IPS DF 4.7 (cell line): ENCODE data around the gene HINT2.

ENCODE experiments used
- DNase-seq: peaks from one replicate; pipeline ENCODE4 v3.0.0-alpha.2; 2013; ENCODE audit warnings: low spot score; ENCODE audit errors: extremely low read depth

HINT2 gene

GRCh38 chr9:35814841-35815543 is at the start of gene HINT2:
Gene HINT2, minus strand, starts transcription at chr9:35815042. Its CDS starts 63 bp downstream, at chr9:35814979.
- DNase-seq: no peak

- no peak for DNase-seq
Observed at GRCh38 chr9:35863583-35863982, 48.7 kb upstream of the HINT2 start.

GRCh38 chr9:35862328-35862727 is 47.5 kb upstream of the HINT2 start:
- DNase-seq: no peak

- DNase-seq: no peak
Observed at GRCh38 chr9:35861161-35861897, 46.5 kb upstream of the HINT2 start.

DNA sequence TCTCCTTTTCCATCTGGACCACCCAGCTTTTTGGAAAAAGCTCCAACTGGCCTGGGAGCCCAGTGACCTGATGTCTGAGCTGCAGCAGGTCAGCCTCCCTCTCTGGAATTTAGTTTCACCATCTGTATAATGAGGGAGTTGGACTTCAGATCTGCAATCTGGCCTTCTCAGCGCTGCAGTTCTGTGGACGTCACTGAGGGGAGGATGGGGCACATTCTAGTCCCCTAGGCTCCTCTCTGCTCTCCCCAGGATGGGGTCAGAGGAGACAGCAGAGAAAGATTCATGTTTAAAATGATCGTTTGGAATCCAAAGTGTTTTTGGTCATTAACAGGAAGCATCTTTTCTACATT is 45.1 kb upstream of the HINT2 start:
- no peak for DNase-seq

DNA sequence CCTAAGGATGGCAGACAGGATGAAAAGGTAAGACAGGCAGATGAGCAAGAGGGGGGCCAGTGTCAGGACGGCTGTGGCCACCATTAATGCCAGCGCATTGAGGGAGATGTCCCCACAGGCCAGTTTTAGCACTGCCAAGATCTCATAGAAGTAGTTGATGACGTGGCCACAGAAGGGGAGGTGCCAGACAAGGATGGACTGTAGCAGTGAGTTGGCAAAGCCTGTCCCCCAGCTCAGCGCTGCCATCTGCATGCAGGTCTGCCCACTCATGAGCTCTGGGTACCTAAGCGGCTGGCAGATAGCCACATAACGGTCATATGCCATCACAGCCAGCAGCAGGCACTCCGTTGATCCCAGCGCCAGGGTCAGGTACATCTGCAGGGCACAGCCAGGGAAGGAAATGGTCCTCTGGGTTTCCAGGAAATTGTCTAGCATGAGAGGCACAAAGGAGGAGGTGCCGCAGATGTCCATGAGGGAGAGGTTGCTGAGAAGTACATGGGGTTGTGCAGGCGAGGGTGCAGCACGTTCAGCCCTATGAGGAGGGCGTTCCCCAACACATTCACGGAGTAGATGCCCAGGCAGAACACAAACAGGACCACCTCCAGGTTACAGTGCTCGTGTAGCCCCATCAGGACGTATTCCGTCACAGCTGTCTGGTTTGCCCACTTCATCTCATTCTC is 44.6 kb upstream of the HINT2 start:
- DNase-seq: no peak

DNA sequence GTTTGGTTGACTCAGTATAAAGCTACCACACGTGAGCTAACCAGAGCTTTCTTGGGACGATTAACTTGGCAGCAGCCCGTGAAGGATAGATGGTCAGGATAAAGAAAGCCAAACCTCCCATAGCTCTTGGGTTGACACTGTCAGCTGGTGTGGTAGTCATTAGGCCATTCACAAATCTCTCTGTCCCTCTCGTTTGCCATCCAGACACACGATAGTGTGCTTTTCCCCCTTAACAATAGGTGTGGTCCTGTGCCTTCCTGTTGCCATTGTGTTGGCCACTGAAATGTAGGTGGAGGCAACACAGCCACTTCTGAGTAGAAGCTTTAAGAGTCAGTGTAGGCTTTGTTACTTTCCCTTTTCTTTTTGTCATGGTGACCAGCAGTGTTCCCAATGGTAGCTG is 43.6 kb upstream of the HINT2 start:
- DNase-seq: no peak

GRCh38 chr9:35856882-35857281 is 42.0 kb upstream of the HINT2 start:
- no peak for DNase-seq

DNA sequence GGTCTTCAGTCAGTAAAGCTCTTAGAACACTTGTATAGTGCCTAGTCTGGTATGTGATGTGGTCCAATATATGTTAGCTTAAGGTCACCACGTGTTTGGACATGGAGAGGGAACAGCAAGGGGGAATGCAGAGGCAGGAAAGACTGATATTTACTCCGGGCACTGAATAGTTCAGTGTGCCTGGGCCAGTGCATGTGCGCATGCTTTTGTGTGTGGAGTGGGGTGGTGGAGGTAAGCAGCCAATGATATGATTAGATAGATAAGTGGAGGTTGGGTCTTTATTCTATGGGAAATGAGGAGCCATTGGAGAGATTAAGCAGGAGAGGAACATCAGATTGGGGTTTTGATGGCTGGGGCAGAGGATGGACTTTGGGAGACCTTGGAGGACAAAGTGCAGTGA is 41.4 kb upstream of the HINT2 start:
- DNase-seq: no peak

- no peak for DNase-seq
Observed at GRCh38 chr9:35854091-35854762, 39.4 kb upstream of the HINT2 start.

GRCh38 chr9:35852876-35853865 is 38.3 kb upstream of the HINT2 start:
- DNase-seq: no peak

GRCh38 chr9:35852267-35852815 is 37.5 kb upstream of the HINT2 start:
- no peak for DNase-seq

DNA sequence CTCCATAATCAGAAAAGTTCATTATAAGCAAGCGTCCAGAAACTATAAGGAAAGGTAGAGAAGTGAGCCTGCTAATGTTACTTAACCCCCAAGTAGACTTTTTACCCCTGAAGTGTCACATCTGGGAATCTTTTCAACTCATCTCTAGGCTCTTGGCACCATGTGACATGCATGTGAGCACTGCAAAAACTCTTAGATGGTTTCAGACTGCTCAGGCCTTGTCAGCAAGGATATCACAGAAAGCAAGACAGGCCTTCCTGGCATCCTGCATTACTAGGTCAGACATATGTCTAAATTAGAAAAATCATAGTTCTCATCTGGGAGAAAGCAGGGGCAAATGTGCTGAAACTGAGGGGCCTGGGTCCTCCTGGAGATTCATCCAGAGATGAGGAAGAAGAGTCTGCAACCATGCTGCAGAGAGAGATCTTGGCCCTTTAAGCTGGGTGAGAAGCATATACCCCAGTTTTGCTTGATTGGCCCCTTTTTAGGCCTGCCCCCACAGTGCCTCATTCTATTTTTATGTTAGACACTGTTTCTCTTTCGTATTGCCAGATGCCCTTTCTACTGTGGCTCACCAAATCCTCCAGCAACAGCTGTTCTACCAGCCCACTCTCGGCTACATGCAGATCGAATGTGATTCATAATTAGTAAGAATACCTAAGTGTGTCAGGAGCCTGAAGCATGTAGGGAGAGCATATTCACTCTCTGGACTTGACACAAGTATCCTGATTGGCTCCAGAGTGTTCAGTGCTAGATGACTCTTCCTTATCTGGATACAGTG is 33.1 kb upstream of the HINT2 start:
- DNase-seq: no peak

GRCh38 chr9:35845824-35846771 is 31.3 kb upstream of the HINT2 start:
- no peak for DNase-seq

DNA sequence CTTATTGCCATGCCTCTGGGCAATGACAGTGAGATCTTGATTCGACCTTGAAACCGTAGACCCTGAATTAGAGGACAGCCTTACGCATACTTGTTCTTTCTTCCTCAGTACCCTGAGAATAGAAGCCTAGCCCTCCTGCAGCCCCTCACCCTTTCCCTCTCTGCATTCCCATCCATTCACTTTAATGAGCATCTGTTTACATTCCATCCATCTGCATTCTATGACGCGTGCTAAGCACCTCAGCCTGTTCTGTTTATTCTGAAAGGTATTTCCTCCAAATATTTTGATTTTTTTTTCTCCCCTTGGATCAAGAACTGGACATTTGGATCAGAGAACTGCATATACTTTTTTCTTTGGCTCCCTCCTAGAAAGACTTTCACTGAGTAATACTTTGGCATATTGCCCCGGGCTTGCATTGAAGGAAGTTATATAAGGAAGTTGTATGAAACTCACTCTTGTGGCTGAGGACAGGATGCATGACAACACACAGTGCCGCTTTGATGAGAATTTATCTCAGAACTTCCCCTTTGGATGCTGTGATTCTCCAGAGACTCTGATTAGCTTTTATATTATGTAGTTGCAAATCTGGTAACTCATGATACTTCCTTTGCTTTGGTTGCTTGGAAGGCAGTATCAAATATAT is 29.9 kb upstream of the HINT2 start:
- DNase-seq: no peak

GRCh38 chr9:35842795-35843194 is 28.0 kb upstream of the HINT2 start:
- no peak for DNase-seq

DNA sequence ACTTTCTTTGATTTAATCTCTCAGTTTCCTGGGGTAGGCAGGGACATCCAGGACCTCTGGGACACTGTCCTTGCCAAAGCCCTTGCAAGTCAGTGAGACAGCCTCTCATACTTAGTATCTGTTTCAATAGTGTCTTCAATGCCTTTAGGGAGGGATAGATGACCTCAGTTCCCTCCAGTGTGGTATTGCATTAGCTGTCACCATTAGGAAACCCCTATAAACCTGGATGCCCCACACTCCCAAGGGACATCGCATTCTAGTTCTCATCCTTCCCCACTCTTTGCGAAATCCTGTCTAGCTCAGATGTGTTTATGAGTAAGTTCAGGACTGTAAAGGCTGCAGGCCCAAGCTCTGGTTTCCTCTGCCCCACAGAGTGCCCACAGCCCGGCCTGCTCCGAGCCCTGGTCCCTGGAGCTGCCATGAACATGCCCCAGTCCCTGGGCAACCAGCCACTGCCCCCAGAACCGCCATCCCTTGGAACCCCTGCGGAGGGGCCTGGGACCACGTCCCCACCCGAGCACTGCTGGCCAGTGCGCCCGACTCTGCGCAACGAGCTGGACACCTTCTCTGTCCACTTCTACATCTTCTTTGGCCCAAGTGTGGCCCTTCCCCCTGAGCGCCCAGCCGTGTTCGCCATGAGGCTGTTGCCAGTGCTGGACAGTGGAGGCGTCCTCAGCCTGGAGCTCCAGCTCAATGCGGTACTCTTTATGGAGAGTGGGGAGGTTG is 27.3 kb upstream of the HINT2 start:
- no peak for DNase-seq

- no peak for DNase-seq
Observed at GRCh38 chr9:35841645-35841900, 26.7 kb upstream of the HINT2 start.
